Stimulated activated CD8-positive, alpha-beta memory T cell treated with anti-CD3 and anti-CD28 coated beads, Interleukin-7, amount 100 ng/mL, for 24 hours (primary cell): Measurements from ENCODE around the gene TREX2.
A peak's percentile ranks its signal among the peaks of the same experiment; 100 is the strongest.

Source experiments
- DNase-seq: peaks from one replicate; pipeline ENCODE4 v3.0.0-alpha.2; 2020; ENCODE audit warnings: low read depth

The TREX2 gene

DNA sequence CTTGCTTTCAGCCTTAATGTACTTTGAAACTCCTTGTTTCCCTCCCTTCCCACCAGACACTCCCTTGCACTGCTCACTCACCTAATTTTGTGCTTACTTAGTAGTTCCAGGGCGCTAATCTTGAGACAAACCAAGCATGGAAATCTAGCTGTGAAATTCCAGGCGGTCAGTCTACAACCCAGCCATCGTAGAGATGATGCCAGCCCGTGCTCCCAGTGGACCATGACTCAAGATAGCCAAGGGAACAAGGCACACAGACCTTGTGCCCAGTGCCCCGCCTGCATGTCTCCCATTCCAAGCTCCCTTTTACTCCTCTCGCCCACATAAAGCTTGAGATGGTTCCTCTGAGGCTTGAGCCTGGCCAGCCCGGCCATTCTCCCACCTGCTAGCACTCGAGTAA, 11.1 kb downstream of the TREX2 start:
- no peak for DNase-seq

DNA sequence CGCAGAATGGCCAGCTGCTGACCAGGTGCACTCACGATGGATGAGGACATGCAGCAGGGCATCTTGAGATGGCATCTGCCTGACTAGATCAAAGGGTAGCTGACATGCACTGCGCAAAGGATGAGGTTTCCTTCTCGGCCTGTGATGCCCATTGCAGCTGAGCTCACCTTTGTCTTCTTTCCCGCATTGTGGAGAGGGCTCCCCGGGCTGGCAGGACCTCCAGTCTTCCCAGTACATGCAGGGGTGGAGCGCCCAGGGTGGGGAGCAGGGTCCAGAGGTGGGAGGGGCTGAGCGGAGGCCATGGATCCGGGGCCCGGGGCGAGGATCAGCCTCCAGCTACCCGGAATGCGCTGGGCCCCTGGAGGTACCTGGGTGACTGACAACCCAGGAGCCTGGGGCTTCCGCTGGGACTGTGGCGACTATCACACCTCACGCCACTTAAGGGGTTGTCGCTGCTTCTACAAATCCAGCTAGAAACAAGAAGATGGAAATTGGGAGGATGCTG, 12.0 kb downstream of the TREX2 start:
- DNase-seq, result no peak

GRCh38 chrX:153433161-153433680, 12.6 kb downstream of the TREX2 start:
- DNase-seq, result no peak

DNA sequence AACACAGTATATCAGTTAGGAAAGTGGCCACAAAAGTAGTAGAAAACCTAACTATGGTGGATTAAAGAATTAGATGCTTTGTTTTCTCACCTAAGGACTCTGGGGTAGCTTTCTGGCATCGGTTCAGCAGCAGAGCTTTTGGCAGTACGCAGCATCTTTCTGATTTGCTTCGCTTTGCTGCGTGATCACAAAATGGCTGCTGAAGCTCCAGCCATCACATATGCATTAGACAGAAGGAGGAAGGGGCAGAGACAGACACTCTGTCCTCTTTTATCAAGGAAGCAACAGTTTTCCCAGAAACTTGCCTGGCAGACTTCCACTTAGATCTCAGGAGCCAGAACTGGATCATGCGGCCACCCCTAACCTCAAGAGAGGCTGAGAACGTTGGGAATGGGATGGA, 15.1 kb downstream of the TREX2 start:
- no peak for DNase-seq

GRCh38 chrX:153426204-153426603, 19.7 kb downstream of the TREX2 start:
- no peak for DNase-seq

DNA sequence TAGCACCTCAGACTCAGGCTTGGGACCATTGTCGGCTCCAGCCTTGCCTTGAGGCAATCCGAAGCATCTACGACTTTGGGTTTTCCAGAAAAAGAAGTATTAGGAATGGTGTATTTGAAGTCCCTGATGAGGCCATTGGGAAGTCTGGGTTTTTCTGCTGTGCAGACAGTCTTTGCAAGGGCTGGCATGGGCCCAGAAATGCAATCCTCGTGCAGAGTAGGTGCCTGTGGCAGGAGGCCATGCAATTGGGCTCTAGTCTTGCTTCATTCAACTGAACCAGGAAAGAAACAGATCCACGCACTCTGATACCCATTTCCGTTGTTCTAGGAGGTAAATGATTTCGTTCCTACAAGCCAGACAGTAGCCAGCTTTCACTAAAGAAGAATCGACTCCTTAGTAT, 22.2 kb downstream of the TREX2 start:
- no peak for DNase-seq

DNA sequence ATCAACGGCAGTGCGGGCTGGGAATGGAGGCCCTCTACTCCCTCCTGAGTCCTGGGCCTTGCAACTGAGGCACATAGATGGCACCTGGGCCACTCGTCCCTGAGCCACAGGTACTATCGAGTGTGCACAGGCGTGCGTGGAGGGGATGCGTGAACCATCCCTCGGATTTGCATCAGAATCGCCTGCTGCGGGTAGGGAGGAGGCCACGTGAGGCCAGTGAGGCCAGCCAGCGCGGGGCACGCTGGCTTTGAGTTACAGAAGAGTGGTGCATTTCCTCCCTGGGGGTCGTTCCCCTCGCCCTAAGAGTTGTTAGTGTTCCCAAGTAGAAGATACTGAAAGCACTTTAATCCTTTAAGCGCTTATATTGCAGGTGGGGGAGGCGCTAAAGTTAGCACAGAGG, 24.0 kb downstream of the TREX2 start:
- no peak for DNase-seq

GRCh38 chrX:153420851-153421599, 24.8 kb downstream of the TREX2 start:
- no peak for DNase-seq

- DNase-seq, result no peak
Measured at GRCh38 chrX:153417637-153418036, 28.2 kb downstream of the TREX2 start.

GRCh38 chrX:153416781-153417450, 28.9 kb downstream of the TREX2 start:
- no peak for DNase-seq

DNA sequence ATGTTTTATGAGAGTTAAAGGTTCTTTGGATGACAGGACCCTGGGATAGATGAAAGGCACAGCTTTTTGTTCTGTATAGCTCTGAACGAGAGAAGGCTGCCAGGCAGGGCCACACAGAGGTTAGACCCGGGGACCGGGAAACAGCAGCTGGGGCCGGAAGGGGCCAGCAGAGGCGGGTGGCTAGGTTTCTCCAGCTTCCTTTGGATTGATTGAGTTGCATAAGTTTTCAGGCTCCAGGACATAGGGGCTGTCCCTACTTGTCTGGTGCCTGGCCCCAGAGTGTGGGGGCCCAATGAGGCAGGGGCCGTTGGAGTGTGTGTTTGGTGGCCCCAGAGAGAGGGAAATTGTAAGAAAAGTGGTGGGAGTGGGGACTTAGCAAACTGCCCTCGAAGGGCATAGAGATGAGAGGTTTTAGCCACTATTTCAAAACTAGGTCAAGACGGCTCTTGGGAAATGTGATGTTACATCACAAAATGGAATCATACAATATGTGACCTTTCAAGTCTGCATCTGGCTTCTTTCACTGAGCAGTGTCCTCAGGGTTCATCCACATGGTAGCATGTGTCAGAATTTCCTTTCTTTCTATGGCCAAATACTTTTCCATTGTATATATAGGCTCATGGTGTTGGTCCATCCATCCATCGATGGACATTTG, 30.9 kb downstream of the TREX2 start:
- DNase-seq, result no peak

- no peak for DNase-seq
Measured at GRCh38 chrX:153413731-153414130, 32.1 kb downstream of the TREX2 start.

GRCh38 chrX:153412746-153413720, 32.8 kb downstream of the TREX2 start:
- no peak for DNase-seq

GRCh38 chrX:153411988-153412574, 33.8 kb downstream of the TREX2 start:
- DNase-seq, result no peak

DNA sequence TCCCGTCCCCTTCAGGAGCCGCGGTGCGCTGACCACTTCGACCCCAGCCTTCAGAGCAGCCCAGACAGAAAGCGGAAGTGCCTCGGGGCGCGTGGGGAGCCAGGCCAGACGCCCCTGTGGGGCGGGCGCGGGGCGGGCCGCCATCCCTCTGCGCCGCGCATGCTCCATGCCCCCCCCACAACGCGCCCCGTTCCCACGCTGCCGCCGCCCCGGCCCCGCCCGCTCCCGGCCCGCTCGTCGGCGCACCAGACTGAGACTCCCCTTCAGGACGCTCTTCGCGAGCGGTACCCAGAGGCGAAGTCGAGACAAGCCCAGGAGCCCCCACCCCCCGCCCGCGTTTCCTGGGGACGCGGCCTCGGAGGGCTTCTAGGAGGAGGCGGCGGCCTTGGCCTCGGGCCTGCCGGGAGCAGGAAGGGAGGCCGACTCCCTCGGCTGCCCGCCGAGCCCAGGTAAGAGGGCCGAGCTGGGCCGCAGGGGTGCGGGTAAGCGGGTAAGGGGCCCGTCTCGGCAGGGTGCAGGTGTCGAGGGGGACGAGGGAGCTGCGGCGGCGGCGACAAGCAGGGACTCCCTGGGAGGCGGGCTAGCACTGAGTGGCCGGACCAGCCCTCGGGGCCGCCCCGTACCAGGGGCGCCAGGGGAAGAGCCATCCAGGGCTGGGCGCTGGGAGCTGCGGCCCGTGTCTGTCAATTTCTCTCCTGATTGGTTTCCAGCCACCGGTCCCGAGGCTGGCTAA, 34.4 kb downstream of the TREX2 start, which contains the start of gene ZFP92:
ZFP92 (plus strand) TSS at position 218 of the 733 bp plus-strand sequence. CDS start 6,851 bp downstream, outside the sequence.
- peak; percentile 0 for DNase-seq

DNA sequence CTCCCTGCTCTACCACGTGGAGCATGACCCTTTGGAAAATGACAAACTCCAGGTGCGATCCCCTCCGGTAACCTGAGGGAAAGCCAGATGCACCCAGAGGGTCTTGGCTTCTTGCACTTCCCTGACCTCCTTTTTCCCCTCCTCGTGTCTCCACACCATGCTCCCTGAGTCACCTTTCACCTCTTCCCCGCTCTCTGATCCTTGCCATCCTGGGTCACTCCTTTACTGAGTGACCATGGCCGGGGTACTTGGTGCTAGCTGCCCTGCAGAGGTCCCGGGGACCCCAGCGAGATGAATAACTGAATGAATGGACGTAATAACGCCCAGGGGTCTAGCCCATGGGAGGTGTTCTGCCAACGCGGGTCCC, 35.0 kb downstream of the TREX2 start:
- DNase-seq, result no peak

- DNase-seq, result no peak
Measured at GRCh38 chrX:153410373-153410772, 35.5 kb downstream of the TREX2 start.

- no peak for DNase-seq
Measured at GRCh38 chrX:153409414-153410101, 36.3 kb downstream of the TREX2 start.

DNA sequence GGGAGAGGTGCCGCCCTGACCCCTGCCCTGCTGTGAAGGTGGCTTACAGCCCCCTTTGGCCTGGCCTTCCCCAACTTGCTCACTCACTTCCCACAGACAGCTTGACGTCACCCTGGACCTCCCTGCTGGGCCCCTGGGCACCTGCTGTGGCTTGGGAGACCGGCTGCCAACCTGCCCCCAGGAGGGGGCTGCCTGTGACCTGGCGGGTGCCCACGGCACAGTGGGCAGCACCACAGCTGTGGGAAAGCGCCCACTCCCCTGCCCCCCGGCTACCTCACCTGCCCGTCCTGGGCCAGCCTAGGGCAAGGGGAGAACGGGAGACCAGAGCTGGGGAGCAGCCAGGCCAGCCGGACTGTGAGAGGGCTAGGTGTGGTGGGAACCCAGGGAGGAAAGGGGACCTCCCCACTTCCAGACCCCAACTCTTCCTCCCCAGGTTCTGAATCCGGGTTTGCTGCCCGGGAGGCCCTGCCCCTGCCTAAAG, 36.9 kb downstream of the TREX2 start:
- DNase-seq, result no peak
